Uterus (tissue), 2 donors: ENCODE measurements around the gene EXOC2.

ENCODE experiments used
- POLR2A ChIP-seq, 2 donors: fragments of 450-650 bp; IDR thresholded peaks; one replicate each; pipeline ENCODE4 v1.6.1; 2016; ENCODE audit warnings: antibody characterized with exemption in 2 of 2, mild to moderate bottlenecking in 1 of 2, moderate library complexity in 1 of 2
- TF ChIP-seq, protein P1 (sequence below), 4 experiments: fragments of 200-600 bp in 2 of 4; fragments of 450-650 bp in 2 of 4; sonication (generic) in 2 of 4; IDR thresholded peaks; one replicate each; pipeline ENCODE4 v1.5.1; 2016 to 2019; ENCODE audit warnings: antibody characterized with exemption in 4 of 4, mild to moderate bottlenecking in 2 of 4, moderate library complexity in 1 of 4

DNA sequence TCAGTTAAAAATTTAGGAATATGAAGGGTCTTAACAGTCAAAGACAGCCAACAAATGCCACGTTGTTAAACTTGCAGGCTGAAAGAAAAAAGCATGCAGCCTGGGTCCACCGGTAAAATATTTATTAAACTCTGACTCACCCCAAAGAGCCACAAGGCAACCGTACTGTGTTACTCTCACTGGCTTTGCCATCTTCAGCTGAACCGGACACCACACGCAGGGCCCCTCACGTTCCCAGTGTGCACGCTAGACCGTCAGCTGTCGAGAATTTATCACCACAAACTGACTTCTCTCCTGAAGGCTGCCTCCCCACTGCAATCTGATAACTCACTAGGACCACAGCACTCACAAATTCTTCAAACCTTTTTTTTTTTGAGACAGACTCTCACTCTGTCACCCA lies 66.7 kb downstream of the EXOC2 start:
- TF ChIP-seq, protein P1, sequence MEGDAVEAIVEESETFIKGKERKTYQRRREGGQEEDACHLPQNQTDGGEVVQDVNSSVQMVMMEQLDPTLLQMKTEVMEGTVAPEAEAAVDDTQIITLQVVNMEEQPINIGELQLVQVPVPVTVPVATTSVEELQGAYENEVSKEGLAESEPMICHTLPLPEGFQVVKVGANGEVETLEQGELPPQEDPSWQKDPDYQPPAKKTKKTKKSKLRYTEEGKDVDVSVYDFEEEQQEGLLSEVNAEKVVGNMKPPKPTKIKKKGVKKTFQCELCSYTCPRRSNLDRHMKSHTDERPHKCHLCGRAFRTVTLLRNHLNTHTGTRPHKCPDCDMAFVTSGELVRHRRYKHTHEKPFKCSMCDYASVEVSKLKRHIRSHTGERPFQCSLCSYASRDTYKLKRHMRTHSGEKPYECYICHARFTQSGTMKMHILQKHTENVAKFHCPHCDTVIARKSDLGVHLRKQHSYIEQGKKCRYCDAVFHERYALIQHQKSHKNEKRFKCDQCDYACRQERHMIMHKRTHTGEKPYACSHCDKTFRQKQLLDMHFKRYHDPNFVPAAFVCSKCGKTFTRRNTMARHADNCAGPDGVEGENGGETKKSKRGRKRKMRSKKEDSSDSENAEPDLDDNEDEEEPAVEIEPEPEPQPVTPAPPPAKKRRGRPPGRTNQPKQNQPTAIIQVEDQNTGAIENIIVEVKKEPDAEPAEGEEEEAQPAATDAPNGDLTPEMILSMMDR (IDR thresholded peaks at IDR 0.05), result no peak
- no peak for TF ChIP-seq POLR2A (IDR thresholded peaks at IDR 0.05)
